ENCODE measurements around the gene GNB1. TPM values are rescaled to one million over a fixed set of nuclear protein-coding genes. Genes with fewer than 3 reads are reported as not detected.
"Not testable (repeated sequence)": the region's sequence is repeated elsewhere in the genome, so short reads cannot be mapped to it uniquely, and the experiment has no call there.

GNB1 gene
- total RNA-seq, 1 experiment from 2014 or later: 351 TPM

DNA sequence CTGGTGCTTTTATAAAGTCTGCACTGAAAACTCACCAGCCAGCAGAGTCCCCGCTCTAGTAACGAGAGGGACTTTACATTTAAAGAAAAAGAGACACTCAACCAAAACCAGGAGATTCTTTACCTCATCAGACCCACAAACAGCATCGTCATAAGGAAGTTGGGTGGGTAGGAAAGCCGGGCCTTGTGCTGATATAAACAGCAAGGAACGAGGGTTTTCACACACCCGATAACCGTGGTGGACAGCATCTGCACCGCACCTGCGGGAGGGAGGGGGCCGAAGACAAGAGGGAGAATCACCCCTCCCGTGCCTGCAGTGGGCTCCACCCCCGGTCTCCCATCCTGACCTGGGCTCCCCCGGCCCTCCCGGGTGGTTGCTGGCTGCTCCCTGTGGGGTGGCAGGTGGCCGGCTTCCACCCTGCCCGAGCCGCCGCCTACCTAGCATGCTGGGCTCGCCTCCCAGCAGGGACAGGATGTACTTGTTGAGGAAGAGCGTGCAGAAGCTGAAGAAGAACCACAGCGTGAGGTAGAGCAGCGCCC is 152.0 kb downstream of the GNB1 start:
- DNase-seq (ENCODE audit: low spot score); in situ Hi-C loops (cut with HindIII; ENCODE audit: low sequenced_read_pairs): not testable (repeated sequence)

DNA sequence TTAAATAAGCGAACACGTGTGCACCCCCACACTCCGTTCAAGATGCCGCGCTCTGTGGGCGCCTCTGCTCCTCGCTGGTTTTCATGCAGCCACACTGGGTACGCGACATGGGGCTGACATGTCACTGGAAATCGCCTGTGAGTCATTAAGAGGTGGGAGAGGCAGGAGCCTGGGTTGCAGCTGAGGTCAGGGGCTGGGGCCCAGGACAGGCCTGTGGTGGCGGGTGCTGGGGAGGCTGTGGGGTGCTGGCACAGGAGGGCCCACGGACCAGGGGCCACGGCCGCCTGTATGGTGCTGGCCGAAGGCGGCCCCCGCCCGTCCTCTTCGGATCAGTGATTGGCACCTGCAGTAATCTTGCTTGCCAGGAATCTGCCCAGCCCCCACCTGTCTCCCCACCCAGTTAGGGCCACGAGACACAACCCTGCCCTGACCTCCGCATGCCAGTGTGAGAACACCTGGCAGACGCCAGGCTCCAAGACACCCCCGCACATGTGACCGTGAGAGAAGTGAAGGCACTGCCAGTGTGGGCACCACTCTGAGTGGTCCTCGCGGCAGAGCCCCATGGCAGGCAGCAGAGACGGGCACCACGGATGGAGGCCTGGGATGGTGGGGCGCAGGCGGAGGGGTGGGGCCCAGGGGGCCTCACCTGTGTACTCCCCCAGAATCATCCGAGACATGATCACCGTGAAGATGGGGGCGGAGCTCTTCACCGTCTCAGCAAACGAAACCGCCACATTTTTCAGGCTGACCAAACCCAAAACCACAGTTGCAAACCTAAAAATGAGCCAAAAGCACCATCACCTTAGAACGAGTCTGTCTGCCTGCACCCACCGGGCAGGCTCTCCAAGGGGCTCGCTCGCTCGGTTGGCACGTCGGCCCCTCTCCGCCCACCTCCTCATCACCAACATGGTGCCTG is 153.0 kb downstream of the GNB1 start:
- in situ Hi-C loops (cut with HindIII; ENCODE audit: low sequenced_read_pairs); DNase-seq (ENCODE audit: low spot score): not testable (repeated sequence)

Other genes with a start within 250 kb of the GNB1 start
- gene CDK11B, start 232.1 kb downstream of the GNB1 start, total RNA-seq (2014; rRNA removed; shearing (Covaris generic)): 7.5 and 12.9 TPM in 2 replicates
- gene SLC35E2B, start 198.3 kb downstream of the GNB1 start, total RNA-seq (2014; rRNA removed; shearing (Covaris generic)): 17.8 and 25.2 TPM in 2 replicates
- 8.6 and 11.7 TPM in 2 replicates for gene CDK11A, start 166.7 kb downstream of the GNB1 start, total RNA-seq (2014; rRNA removed; shearing (Covaris generic))
- gene NADK, start 112.6 kb downstream of the GNB1 start, total RNA-seq (2014; rRNA removed; shearing (Covaris generic)): 55.0 and 74.4 TPM in 2 replicates
- not detected in 2 replicates for gene CALML6, start 24.2 kb upstream of the GNB1 start, total RNA-seq (2014; rRNA removed; shearing (Covaris generic))
- 5.3 and 13.7 TPM in 2 replicates for gene TMEM52, start 28.2 kb upstream of the GNB1 start, total RNA-seq (2014; rRNA removed; shearing (Covaris generic))
- not detected in 2 replicates for gene CFAP74, start 112.7 kb upstream of the GNB1 start, total RNA-seq (2014; rRNA removed; shearing (Covaris generic))
- 1.1 and 1.2 TPM in 2 replicates for gene GABRD, start 128.3 kb upstream of the GNB1 start, total RNA-seq (2014; rRNA removed; shearing (Covaris generic))
- 96.8 and 107 TPM in 2 replicates for gene PRKCZ, start 159.3 kb upstream of the GNB1 start, total RNA-seq (2014; rRNA removed; shearing (Covaris generic))